Thyroid gland (tissue), 4 donors: ENCODE measurements around the gene TRAF5. TPM values are rescaled to one million over a fixed set of nuclear protein-coding genes. Genes with fewer than 3 reads are reported as not detected.
"Not testable (repeated sequence)": the region's sequence is repeated elsewhere in the genome, so short reads cannot be mapped to it uniquely, and the experiment has no call there.

Source experiments
- DNase-seq, 2 donors: peaks; one replicate each; pipeline ENCODE4 v3.0.0-alpha.2; 2019
- H3K27ac ChIP-seq, 3 donors: fragments of 200-600 bp; sonication (generic); 1 replicate in 2 of 3; 2 replicates in 1 of 3; pipeline ENCODE4 v1.5.1; 2016 to 2019; ENCODE audit warnings: mild to moderate bottlenecking in 1 of 3, moderate library complexity in 1 of 3
- H3K27me3 ChIP-seq: fragments of 200-600 bp; sonication (generic); one replicate; pipeline ENCODE4 v1.5.1; 2019
- H3K36me3 ChIP-seq, 2 donors: fragments of 200-600 bp; sonication (generic); one replicate each; pipeline ENCODE4 v1.5.1; 2016 to 2019
- H3K4me1 ChIP-seq, 2 donors: fragments of 200-600 bp; sonication (generic); one replicate each; pipeline ENCODE4 v1.5.1; 2017 to 2019
- H3K4me3 ChIP-seq, 3 donors: fragments of 200-600 bp; sonication (generic); replicated peaks in 1 of 3; 1 replicate in 2 of 3; 2 replicates in 1 of 3; pipeline ENCODE4 v1.5.1; 2016; ENCODE audit warnings: mild to moderate bottlenecking in 1 of 3
- H3K9me3 ChIP-seq: fragments of 200-600 bp; sonication (generic); one replicate; pipeline ENCODE4 v1.5.1; 2017
- POLR2A ChIP-seq, 2 donors: fragments of 450-650 bp; IDR thresholded peaks; one replicate each; pipeline ENCODE4 v1.6.1; 2017; ENCODE audit warnings: antibody characterized with exemption in 2 of 2, mild to moderate bottlenecking in 2 of 2, moderate library complexity in 1 of 2
- WGBS, 2 donors: methylation state at CpG; one replicate each; pipeline ENCODE4 v1.1.5; 2017; 5-methylcytosine and 5-hydroxymethylcytosine counted together
- intact Hi-C: fragments of 100-400 bp; cut with DNase I; formaldehyde crosslinking; loops from one replicate; pipeline ENCODE4 v1.15.1; 2023
- total RNA-seq, 4 donors: library from RNA; depleted of rRNA; stranded (reverse); fragments of >200 nt; gene quantifications; one replicate each; pipeline ENCODE4 v1.2.3, GENCODE V29; 2016
- TF ChIP-seq, protein P1 (sequence below), 6 experiments: fragments of 200-600 bp in 3 of 6; fragments of 450-650 bp in 3 of 6; sonication (generic) in 3 of 6; IDR thresholded peaks; one replicate each; pipeline ENCODE4 v1.5.1; 2016 to 2019; ENCODE audit warnings: antibody characterized with exemption in 6 of 6, mild to moderate bottlenecking in 2 of 6, inconsistent platforms in 1 of 6, moderate library complexity in 1 of 6

Gene TRAF5
- total RNA-seq, 4 donors from 2014 or later, result 3.1 to 5.9 (median 4.0) TPM

DNA sequence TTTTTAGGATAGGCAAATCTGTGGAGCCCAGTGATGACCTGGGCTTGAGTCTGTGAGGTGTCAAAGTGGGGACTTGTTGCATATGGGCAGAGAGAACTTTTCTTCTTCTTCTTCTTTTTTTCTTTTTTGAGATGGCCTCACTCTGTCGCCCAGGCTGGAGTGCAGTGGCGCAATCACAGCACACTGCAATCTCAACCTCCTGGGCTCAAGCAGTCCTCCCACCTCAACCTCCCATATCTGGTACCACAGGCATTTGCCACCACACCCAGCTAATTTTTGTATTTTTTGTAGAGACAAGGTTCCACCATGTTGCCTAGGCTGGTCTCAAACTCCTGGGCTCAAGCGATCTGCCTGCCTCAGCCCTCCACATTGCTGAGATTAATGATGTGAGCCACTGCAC is 85.0 kb downstream of the TRAF5 start:
- H3K36me3 ChIP-seq, result no peaks in the 10 kb centered on the region
- 95 to 98% methylated on average over 3 of the region's 3 CpGs for WGBS, 2 donors

DNA sequence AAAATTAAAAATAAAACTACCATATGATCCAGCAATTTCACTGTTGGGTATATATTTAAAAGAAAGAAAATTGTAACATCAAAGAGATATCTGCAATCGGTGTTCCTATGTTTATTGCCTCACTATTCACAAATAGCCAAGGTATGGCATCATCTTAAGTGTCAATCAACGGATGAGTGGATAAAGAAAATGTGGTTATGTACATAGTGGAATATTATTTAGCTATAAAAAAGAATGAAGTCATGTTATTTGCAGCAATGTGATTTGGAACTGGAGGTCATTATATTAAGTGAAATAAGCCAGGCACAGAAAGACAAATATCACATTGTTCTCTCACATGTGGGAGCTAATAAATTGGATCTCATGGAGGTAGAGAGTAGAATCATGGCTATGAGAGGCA is 89.1 kb downstream of the TRAF5 start:
- no peaks in the 10 kb centered on the region for H3K4me1 ChIP-seq
- H3K36me3 ChIP-seq, result no peaks in the 10 kb centered on the region
- no peak overlapping the region for H3K27ac ChIP-seq
- intact Hi-C loops, result no loop called here
- no peak for DNase-seq
- H3K4me3 ChIP-seq, result no peak overlapping the region
- H3K9me3 ChIP-seq, result no peaks in the 10 kb centered on the region
- WGBS, 2 donors, result 95 to 98% methylated on average over 2 of the region's 2 CpGs
- no peaks in the 10 kb centered on the region for H3K27me3 ChIP-seq
- TF ChIP-seq POLR2A (IDR thresholded peaks at IDR 0.05), result no peak
- TF ChIP-seq, protein P1, sequence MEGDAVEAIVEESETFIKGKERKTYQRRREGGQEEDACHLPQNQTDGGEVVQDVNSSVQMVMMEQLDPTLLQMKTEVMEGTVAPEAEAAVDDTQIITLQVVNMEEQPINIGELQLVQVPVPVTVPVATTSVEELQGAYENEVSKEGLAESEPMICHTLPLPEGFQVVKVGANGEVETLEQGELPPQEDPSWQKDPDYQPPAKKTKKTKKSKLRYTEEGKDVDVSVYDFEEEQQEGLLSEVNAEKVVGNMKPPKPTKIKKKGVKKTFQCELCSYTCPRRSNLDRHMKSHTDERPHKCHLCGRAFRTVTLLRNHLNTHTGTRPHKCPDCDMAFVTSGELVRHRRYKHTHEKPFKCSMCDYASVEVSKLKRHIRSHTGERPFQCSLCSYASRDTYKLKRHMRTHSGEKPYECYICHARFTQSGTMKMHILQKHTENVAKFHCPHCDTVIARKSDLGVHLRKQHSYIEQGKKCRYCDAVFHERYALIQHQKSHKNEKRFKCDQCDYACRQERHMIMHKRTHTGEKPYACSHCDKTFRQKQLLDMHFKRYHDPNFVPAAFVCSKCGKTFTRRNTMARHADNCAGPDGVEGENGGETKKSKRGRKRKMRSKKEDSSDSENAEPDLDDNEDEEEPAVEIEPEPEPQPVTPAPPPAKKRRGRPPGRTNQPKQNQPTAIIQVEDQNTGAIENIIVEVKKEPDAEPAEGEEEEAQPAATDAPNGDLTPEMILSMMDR (IDR thresholded peaks at IDR 0.05), result no peak

More for the DNA sequence above, 85.0 kb downstream of the TRAF5 start:
- intact Hi-C loops, result no loop called here
- Histone ChIP-seq H3K4me3 (no peak overlapping the region), H3K4me1 (no peaks in the 10 kb centered on the region), H3K9me3 (no peaks in the 10 kb centered on the region), H3K27me3 (no peaks in the 10 kb centered on the region), H3K27ac (no peak overlapping the region)
- DNase-seq, result no peak
- no peak for TF ChIP-seq POLR2A (IDR thresholded peaks at IDR 0.05)
- TF ChIP-seq, protein P1 (IDR thresholded peaks at IDR 0.05), result no peak

DNA sequence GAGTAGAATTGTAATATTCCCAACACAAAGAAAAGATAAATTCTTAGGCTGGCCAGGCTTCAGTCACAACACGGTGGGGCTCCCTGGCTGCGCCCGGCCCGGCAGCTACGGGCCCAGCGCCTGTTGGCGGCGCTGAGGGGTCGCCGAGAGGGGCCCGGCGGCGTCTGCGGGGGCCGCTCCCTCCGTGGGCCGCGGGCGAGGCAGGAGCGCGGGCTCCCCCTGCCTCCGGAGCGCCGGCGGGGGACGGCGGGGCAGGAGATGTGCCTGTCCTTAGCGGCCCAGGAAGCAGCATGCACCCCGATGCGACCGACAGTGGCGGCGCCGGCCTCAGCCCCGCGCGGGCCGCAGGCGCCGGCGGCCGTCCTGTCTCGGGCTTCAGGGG is 89.6 kb downstream of the TRAF5 start:
- DNase-seq, result peak; percentile 27 to 29
- H3K27ac ChIP-seq, H3K27me3 ChIP-seq, H3K9me3 ChIP-seq, intact Hi-C loops, H3K36me3 ChIP-seq, H3K4me1 ChIP-seq: not testable (repeated sequence)
- H3K4me3 ChIP-seq, result peak overlapping the region in 1 of 3 donors; percentile 42
- WGBS, 2 donors, result 3 to 8% methylated on average over 8 to 18 of the region's 43 CpGs
- TF ChIP-seq, protein P1 (IDR thresholded peaks at IDR 0.05), result peak in 1 of 6 experiments; percentile 18

DNA sequence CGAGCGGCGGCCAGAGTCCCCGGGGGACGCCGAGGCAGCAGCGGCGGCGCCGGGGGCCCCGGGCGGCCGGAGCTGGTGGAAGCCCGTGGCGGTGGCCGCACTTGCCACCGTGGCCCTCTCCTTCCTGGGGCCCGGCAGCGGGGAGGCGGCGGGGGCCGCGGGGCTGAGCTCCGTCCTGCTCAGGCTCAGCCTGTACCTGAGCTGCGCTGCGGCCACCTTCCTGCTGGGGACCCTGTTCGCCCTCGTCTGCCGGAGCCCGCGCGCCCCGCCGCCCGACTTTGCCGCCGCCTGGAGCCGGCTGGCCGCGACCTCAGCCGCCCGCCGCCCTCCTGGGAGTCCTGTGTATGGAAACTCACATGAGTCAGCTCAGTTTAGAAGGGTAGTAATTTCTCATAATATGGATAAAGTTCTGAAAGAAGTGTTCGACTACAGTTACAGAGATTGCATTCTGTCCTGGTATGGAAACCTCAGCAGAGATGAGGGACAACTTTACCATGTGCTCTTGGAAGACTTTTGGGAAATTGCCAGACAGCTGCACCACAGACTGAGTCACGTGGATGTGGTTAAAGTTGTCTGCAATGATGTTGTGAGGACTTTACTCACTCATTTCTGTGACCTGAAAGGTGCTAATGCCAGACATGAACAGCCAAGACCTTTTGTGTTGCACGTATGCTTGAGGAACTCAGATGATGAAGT is 90.1 kb downstream of the TRAF5 start:
- H3K9me3 ChIP-seq, H3K27me3 ChIP-seq, H3K27ac ChIP-seq, H3K36me3 ChIP-seq, H3K4me1 ChIP-seq, intact Hi-C loops: not testable (repeated sequence)
- DNase-seq, result peak; percentile 40 to 41
- H3K4me3 ChIP-seq, result peak overlapping the region in 1 of 3 donors; percentile 42
- WGBS, 2 donors, result 11 to 35% methylated on average over 15 to 21 of the region's 46 CpGs

DNA sequence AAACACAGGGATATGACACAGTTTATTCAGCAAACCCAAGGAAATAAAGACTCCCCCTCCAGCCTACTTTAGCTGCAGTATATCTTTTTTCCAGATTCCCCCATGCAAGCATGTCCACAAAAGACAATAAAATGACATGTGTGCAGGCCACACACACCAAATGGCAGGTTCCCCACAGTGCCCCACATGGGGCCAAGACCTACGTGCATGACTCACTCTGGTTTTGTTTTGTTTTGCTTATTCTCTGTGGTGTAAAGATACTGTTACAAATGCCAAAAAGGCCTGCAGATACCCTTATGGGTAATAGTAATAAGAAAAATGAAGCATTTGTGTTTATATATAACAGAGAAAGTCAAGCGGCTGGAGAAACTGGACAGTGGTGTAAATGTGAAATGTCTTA is 93.8 kb downstream of the TRAF5 start:
- WGBS, 2 donors, result 84 to 89% methylated on average over 2 of the region's 2 CpGs
- TF ChIP-seq, protein P1 (IDR thresholded peaks at IDR 0.05), result no peak

More for the DNA sequence above, 93.8 kb downstream of the TRAF5 start:
- no peaks in the 10 kb centered on the region for H3K36me3 ChIP-seq
- no peaks in the 10 kb centered on the region for H3K9me3 ChIP-seq
- intact Hi-C loops, result no loop called here
- H3K4me3 ChIP-seq, result no peak overlapping the region
- no peak overlapping the region for H3K27ac ChIP-seq
- H3K4me1 ChIP-seq, result no peaks in the 10 kb centered on the region
- no peaks in the 10 kb centered on the region for H3K27me3 ChIP-seq
- no peak for DNase-seq
